ENCODE results near the gene KCTD15.

DNA sequence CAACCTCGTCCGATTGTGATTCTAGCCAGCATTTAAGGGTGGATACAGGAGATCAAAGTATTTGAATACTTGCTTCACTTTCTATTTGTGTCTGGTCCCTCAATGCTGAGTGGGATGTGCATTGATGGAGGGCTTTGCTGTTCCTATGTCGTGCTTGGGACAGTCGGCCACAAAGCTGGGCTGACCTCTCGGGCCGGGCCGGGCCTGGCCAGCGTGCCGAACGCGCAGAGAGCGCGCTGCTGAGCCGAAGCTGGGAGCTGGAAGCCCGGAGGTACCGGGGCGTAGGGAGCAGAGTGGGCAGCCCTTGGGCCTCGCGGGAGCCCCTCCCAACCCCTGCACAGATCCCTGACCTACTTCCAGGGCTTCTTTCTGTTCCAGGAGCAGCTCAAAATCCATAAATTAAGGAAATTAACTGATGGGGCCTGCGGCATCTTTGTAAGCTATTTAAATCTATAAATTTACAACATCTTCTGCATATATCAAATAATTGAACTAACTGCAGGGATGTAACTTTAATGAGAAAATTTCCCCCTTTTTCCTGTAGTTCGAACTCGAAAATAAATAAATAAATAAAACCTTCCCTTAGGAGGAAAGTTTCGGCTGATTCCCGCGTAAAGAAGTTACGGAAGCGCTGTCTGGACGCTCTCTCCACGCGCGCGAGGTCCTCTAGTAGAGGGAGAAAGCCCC is 1.8 kb upstream of the KCTD15 start:
- TF ChIP-seq, protein P1, sequence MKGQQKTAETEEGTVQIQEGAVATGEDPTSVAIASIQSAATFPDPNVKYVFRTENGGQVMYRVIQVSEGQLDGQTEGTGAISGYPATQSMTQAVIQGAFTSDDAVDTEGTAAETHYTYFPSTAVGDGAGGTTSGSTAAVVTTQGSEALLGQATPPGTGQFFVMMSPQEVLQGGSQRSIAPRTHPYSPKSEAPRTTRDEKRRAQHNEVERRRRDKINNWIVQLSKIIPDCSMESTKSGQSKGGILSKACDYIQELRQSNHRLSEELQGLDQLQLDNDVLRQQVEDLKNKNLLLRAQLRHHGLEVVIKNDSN (IDR thresholded peaks at IDR 0.05; ENCODE audit: borderline replicate concordance, extremely low read length, insufficient read depth, low read depth, low read length) = no peak
- TF ChIP-seq RAD21 (IDR thresholded peaks at IDR 0.05; ENCODE audit: insufficient read depth, low read depth, low read length) = no peak
- TF ChIP-seq, protein P2, sequence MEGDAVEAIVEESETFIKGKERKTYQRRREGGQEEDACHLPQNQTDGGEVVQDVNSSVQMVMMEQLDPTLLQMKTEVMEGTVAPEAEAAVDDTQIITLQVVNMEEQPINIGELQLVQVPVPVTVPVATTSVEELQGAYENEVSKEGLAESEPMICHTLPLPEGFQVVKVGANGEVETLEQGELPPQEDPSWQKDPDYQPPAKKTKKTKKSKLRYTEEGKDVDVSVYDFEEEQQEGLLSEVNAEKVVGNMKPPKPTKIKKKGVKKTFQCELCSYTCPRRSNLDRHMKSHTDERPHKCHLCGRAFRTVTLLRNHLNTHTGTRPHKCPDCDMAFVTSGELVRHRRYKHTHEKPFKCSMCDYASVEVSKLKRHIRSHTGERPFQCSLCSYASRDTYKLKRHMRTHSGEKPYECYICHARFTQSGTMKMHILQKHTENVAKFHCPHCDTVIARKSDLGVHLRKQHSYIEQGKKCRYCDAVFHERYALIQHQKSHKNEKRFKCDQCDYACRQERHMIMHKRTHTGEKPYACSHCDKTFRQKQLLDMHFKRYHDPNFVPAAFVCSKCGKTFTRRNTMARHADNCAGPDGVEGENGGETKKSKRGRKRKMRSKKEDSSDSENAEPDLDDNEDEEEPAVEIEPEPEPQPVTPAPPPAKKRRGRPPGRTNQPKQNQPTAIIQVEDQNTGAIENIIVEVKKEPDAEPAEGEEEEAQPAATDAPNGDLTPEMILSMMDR (IDR thresholded peaks at IDR 0.05 in 2 of 3, conservative IDR thresholded peaks at IDR 0.05 in 1 of 3; ENCODE audit: control insufficient read depth in 2 of 3, extremely low read depth in 1 of 3, insufficient read depth in 1 of 3, low read depth in 3 of 3, low read length in 3 of 3) = no peak
- no peak for TF ChIP-seq POLR2AphosphoS2 (IDR thresholded peaks at IDR 0.05; ENCODE audit: low read depth, low read length)
- no peak for TF ChIP-seq POLR2A (IDR thresholded peaks at IDR 0.05; ENCODE audit: low read depth, low read length)
- TF ChIP-seq FOXK2 (IDR thresholded peaks at IDR 0.05) = no peak
- TF ChIP-seq FOXM1 (IDR thresholded peaks at IDR 0.05; ENCODE audit: low read depth, low read length) = no peak
- TF ChIP-seq PML (IDR thresholded peaks at IDR 0.05; ENCODE audit: low read length) = no peak
- no peak for TF ChIP-seq TCF12 (IDR thresholded peaks at IDR 0.05; ENCODE audit: low read depth, low read length)
- no peak for TF ChIP-seq SPI1 (IDR thresholded peaks at IDR 0.05; ENCODE audit: borderline replicate concordance, insufficient read depth, low read depth, low read length)

Measured in GM12878 (cell line).